Lung (tissue), 12 donors: ENCODE results near the gene MDH1B. TPM values are rescaled to one million over a fixed set of nuclear protein-coding genes. Genes with fewer than 3 reads are reported as not detected.

Experiments used
- ATAC-seq: fragments of 200-7000 bp; cut with Tn5 transposase; one replicate; pipeline ENCODE4 v1.9.1; 2020; ENCODE audit warnings: moderate number of reproducible peaks; ENCODE audit not compliant: insufficient read depth, low FRiP score
- DNase-seq, 3 donors: peaks; one replicate each; pipeline ENCODE4 v3.0.0-alpha.2; 2013 to 2017
- H3K27ac ChIP-seq, 2 donors: one replicate each; pipeline ENCODE4 v1.5.1; 2013; ENCODE audit warnings: mild to moderate bottlenecking in 2 of 2, moderate library complexity in 2 of 2, control low read depth in 1 of 2, inconsistent platforms in 1 of 2, low read depth in 1 of 2, low read length in 1 of 2
- H3K27me3 ChIP-seq, 3 donors: one replicate each; pipeline ENCODE4 v1.5.1; 2013; ENCODE audit warnings: low read length in 2 of 3; ENCODE audit not compliant: control insufficient read depth in 3 of 3, insufficient read depth in 3 of 3
- H3K36me3 ChIP-seq, 4 donors: one replicate each; pipeline ENCODE4 v1.5.1; 2013; ENCODE audit warnings: low read length in 4 of 4, mild to moderate bottlenecking in 1 of 4, moderate library complexity in 1 of 4; ENCODE audit not compliant: control insufficient read depth in 4 of 4, insufficient read depth in 4 of 4
- H3K4me1 ChIP-seq, 5 donors: one replicate each; pipeline ENCODE4 v1.5.1; 2013; ENCODE audit warnings: low read length in 5 of 5, mild to moderate bottlenecking in 2 of 5, moderate library complexity in 1 of 5; ENCODE audit not compliant: control insufficient read depth in 5 of 5, insufficient read depth in 5 of 5
- H3K4me3 ChIP-seq: one replicate; pipeline ENCODE4 v1.5.1; 2013; ENCODE audit warnings: mild to moderate bottlenecking, control low read depth, moderate library complexity
- H3K9ac ChIP-seq, 2 donors: one replicate each; pipeline ENCODE4 v1.5.1; 2013; ENCODE audit warnings: low read length in 2 of 2, control low read depth in 1 of 2; ENCODE audit not compliant: insufficient read depth in 1 of 2
- H3K9me3 ChIP-seq, 4 donors: one replicate each; pipeline ENCODE4 v1.5.1; 2013; ENCODE audit warnings: low read length in 3 of 4, mild to moderate bottlenecking in 1 of 4, moderate library complexity in 1 of 4; ENCODE audit not compliant: control insufficient read depth in 4 of 4, insufficient read depth in 3 of 4
- CTCF ChIP-seq: IDR thresholded peaks from 2 replicates; pipeline ENCODE4 v1.5.1; 2012; ENCODE audit warnings: mild to moderate bottlenecking; ENCODE audit errors: control extremely low read depth, extremely low read depth
- WGBS, 2 donors: extraction: QIAGEN DNeasy Blood & Tissue Kit; methylation state at CpG; one replicate each; pipeline ENCODE4 v1.1.7; 2013; 5-methylcytosine and 5-hydroxymethylcytosine counted together
- polyA plus RNA-seq, 2 donors: library from polyadenylated mRNA; stranded (reverse); fragments of 200-250 nt; gene quantifications; one replicate each; pipeline ENCODE4 v1.2.1, GENCODE V29; 2013
- total RNA-seq, 2 donors: library from RNA; depleted of rRNA in 1 of 2; stranded (reverse); fragments of >200 nt in 1 of 2; gene quantifications; one replicate each; pipeline ENCODE4 v1.2.1, GENCODE V29; 2014 to 2021
- donor health status: control.
- donor health status: control.
- donor health status: Bipolar disorder and iron deficiency.
- donor health status: healthy.
- donor health status: DM: yes; HTN: yes; CAD: no.

The MDH1B gene
- total and polyA plus RNA-seq, 4 donors, result 3.1 to 15.0 (median 7.3) TPM

- H3K36me3 ChIP-seq, result no peaks in the 10 kb centered on the region
- H3K4me3 ChIP-seq, result no peak overlapping the region
- H3K27ac ChIP-seq, result no peak overlapping the region
- WGBS, 2 donors, result 37 to 49% methylated on average over 5 of the region's 5 CpGs
- H3K9me3 ChIP-seq, result no peaks in the 10 kb centered on the region
- TF ChIP-seq CTCF, result peak; percentile 58
- H3K27me3 ChIP-seq, result no peaks in the 10 kb centered on the region
- ATAC-seq (peak; percentile 77), DNase-seq (peak; percentile 17 to 77 (median 62))
- H3K4me1 ChIP-seq, result no peaks in the 10 kb centered on the region
- H3K9ac ChIP-seq, result no peak overlapping the region
Observed at GRCh38 chr2:206693399-206694137, 71.6 kb downstream of the MDH1B start.

GRCh38 chr2:206692971-206693370 is 72.2 kb downstream of the MDH1B start:
- no peaks in the 10 kb centered on the region for H3K27me3 ChIP-seq
- WGBS, 2 donors, result 82 to 92% methylated on average over 7 of the region's 7 CpGs
- no peak overlapping the region for H3K4me3 ChIP-seq
- no peak for ATAC-seq
- H3K36me3 ChIP-seq, result no peaks in the 10 kb centered on the region
- no peak for TF ChIP-seq CTCF
- no peak for DNase-seq
- no peak overlapping the region for H3K9ac ChIP-seq
- no peaks in the 10 kb centered on the region for H3K4me1 ChIP-seq
- no peaks in the 10 kb centered on the region for H3K9me3 ChIP-seq
- H3K27ac ChIP-seq, result no peak overlapping the region

GRCh38 chr2:206688990-206689389 is 76.1 kb downstream of the MDH1B start:
- ATAC-seq, result no peak
- TF ChIP-seq CTCF, result no peak
- no peak overlapping the region for H3K27ac ChIP-seq
- H3K4me3 ChIP-seq, result no peak overlapping the region
- H3K9ac ChIP-seq, result no peak overlapping the region
- H3K27me3 ChIP-seq, result no peaks in the 10 kb centered on the region
- WGBS, 2 donors, result 57 to 58% methylated on average over 1 of the region's 1 CpG
- DNase-seq, result no peak
- no peaks in the 10 kb centered on the region for H3K4me1 ChIP-seq
- no peaks in the 10 kb centered on the region for H3K36me3 ChIP-seq
- H3K9me3 ChIP-seq, result no peaks in the 10 kb centered on the region

GRCh38 chr2:206688453-206688852 is 76.7 kb downstream of the MDH1B start:
- Histone ChIP-seq H3K4me1 (no peaks in the 10 kb centered on the region), H3K36me3 (no peaks in the 10 kb centered on the region), H3K27me3 (no peaks in the 10 kb centered on the region), H3K9me3 (no peaks in the 10 kb centered on the region), H3K4me3 (no peak overlapping the region), H3K9ac (no peak overlapping the region), H3K27ac (no peak overlapping the region)
- no peak for TF ChIP-seq CTCF
- ATAC-seq (no peak), DNase-seq (no peak)
- WGBS, 2 donors, result 70 to 92% methylated on average over 2 of the region's 2 CpGs
